Activated naive CD4-positive, alpha-beta T cell treated with anti-CD3 and anti-CD28 coated beads, Interleukin-2, amount 50 U/mL, for 24 hours (primary cell): ENCODE data around the gene MEG3.

ENCODE experiments used
- H3K27ac Mint-ChIP-seq: one replicate; pipeline ENCODE4 v1.8.0; 2021; ENCODE audit warnings: mild to moderate bottlenecking, mixed read lengths
- H3K27me3 Mint-ChIP-seq: one replicate; pipeline ENCODE4 v1.8.0; 2021; ENCODE audit warnings: mixed read lengths
- H3K36me3 Mint-ChIP-seq: one replicate; pipeline ENCODE4 v1.8.0; 2021; ENCODE audit warnings: mixed read lengths
- H3K4me1 Mint-ChIP-seq: one replicate; pipeline ENCODE4 v1.8.0; 2021; ENCODE audit warnings: mixed read lengths
- H3K4me3 Mint-ChIP-seq: one replicate; pipeline ENCODE4 v1.8.0; 2021; ENCODE audit warnings: mild to moderate bottlenecking, mixed read lengths
- H3K9me3 Mint-ChIP-seq: one replicate; pipeline ENCODE4 v1.8.0; 2021; ENCODE audit warnings: mixed read lengths

The MEG3 gene

DNA sequence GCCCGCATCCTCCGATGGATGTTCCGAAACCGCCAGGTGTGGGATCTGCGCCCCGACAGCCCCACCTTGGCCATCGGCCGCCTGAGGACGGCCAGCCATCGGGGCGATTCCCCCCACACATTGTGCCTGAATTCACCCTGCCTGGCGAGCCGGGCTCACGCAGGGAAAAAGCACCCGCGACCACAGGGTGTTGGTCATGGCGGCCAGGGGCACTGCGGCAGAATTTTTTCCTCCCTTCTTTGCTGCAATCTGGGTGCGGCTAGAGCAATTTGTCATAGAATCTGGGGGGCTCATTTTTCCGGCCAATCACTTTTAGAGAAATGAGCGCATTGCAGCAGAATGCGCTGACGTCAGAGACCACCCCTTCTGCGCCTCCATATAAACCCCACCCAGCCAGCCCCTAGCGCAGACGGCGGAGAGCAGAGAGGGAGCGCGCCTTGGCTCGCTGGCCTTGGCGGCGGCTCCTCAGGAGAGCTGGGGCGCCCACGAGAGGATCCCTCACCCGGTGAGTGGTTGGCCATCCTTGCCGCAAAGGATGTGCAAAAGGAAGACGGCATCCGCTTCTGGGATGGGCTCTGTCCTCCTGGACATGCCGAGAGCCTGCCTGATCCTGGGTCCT lies at the start of gene MEG3:
TSS of gene MEG3 (plus strand) at position 406 of the 619 bp plus-strand sequence.
- Mint-ChIP-seq H3K4me3 (no peak within 1 kb of the TSS), H3K4me1 (no peaks in the 10 kb centered on the region), H3K36me3 (peaks cover 4% of the 10 kb centered on the region), H3K9me3 (no peaks in the 10 kb centered on the region), H3K27ac (no peak within 1 kb of the TSS), H3K27me3 (peaks cover 24% of the 10 kb centered on the region)

DNA sequence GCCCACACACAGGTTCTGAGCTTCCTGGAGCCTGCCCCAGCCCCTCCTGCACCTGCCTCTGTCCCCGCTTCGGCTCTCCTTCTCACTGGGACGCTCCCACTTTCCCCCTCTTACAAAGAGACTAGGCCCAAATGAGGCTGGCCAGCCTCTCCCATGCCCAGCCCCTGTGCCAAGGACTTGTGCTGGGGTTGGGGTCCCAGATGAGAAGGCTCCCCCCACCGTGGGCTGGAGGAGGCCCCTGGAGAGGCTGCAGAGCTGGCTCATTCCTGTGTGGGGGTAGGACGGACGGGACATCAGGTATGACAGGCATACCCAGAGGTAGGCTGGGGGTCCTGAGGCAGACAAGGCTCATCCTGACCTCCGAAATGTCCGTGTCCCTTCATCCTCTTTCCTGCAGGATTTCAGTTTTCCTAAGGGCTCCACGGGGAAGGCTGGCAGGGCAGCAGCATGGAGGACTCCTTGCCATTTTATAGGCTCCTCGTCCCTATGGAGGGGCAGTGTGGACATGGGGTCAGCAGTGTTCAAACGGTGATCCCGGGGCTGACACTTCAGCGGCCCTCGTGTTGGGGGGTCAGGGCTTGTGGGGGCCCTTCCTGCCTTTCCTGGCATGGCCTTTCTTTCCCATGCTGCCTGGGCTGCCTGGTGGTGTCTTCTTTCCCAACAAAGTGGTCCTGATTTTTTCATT lies 49.1 kb upstream of the MEG3 start:
- H3K36me3 Mint-ChIP-seq, result no peaks in the 10 kb centered on the region
- no peak overlapping the region for H3K4me3 Mint-ChIP-seq
- no peaks in the 10 kb centered on the region for H3K4me1 Mint-ChIP-seq
- H3K27me3 Mint-ChIP-seq, result peaks cover 1% of the 10 kb centered on the region
- no peaks in the 10 kb centered on the region for H3K9me3 Mint-ChIP-seq
- no peak overlapping the region for H3K27ac Mint-ChIP-seq

DNA sequence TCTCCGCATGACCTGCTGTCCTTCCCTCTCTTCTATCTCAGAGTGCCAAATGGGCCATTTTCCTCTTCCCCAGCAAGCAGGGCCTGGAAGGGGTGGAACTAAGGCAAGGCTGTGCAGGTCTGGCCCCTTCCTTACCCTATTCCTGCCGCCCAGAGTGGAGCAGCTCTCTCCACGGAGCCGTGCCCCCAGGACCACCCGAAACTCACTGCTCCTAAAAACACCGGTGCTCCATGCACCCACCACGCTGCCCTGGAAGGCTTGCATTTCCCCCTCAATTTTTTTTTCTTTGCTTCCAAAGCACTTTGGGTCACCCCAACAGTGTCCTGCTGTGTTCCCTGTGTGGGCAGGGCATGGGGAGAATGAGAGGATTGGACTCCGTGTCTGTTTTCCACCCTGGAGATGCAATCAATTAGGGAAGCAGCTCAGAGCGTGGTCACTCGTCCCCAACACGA lies 48.5 kb upstream of the MEG3 start:
- H3K9me3 Mint-ChIP-seq, result no peaks in the 10 kb centered on the region
- H3K27ac Mint-ChIP-seq, result no peak overlapping the region
- no peaks in the 10 kb centered on the region for H3K36me3 Mint-ChIP-seq
- no peak overlapping the region for H3K4me3 Mint-ChIP-seq
- no peaks in the 10 kb centered on the region for H3K4me1 Mint-ChIP-seq
- peaks cover 1% of the 10 kb centered on the region for H3K27me3 Mint-ChIP-seq

DNA sequence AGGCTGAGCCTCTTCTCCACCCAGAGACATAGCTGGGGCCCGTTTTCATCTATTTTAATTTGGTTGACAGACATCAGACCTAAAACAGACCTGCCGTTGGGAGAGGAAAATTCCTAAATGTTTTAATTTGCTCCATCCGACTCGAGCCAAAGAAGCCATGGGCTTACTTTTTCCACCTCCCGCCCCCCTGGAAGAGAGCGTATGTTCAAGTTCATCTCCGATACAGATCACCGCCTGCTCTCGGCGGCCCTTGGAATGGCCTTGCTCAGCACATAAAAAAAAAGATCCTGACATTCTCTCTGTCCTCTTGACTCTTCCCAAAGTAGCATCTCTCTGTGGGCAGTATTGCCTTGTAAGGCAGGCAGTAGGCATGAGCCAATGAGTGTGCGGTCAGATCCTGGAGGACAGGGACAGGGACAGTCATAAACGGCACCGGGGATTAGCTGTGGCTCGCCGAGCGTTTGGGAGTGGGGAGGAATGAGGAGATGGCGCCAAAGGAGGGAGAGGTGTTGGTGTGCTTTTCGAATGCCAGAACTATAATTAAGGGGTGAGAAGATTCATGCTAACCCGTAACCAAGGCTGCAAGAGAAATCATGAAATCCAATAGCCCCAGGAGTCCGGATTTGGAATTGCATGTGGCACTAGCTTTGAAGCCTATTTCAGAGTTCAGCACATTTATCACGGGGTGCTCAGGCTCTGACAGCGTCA lies 47.9 kb upstream of the MEG3 start:
- no peak overlapping the region for H3K27ac Mint-ChIP-seq
- no peaks in the 10 kb centered on the region for H3K4me1 Mint-ChIP-seq
- H3K4me3 Mint-ChIP-seq, result no peak overlapping the region
- H3K27me3 Mint-ChIP-seq, result peaks cover 1% of the 10 kb centered on the region
- no peaks in the 10 kb centered on the region for H3K9me3 Mint-ChIP-seq
- no peaks in the 10 kb centered on the region for H3K36me3 Mint-ChIP-seq

DNA sequence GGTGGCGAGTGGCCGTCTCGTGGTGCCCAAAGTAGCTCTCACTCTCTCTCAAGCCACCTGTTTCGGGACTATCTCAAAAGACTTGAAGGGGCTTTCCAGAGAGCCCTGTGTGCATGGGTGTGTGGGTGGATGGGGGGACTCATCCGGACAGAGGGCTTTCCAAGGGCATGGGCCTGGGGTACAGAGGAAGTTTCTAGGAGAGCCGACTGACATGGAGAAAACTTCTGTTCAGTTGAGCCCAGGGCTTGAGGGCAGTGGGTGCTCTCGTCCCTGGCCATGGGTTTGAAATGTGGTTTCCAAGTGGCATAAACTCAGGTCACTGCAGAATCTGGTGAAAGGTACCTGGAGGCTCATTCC lies 47.4 kb upstream of the MEG3 start:
- Mint-ChIP-seq H3K36me3 (no peaks in the 10 kb centered on the region), H3K27me3 (peaks cover 1% of the 10 kb centered on the region), H3K4me1 (no peaks in the 10 kb centered on the region), H3K27ac (no peak overlapping the region), H3K9me3 (no peaks in the 10 kb centered on the region), H3K4me3 (no peak overlapping the region)

DNA sequence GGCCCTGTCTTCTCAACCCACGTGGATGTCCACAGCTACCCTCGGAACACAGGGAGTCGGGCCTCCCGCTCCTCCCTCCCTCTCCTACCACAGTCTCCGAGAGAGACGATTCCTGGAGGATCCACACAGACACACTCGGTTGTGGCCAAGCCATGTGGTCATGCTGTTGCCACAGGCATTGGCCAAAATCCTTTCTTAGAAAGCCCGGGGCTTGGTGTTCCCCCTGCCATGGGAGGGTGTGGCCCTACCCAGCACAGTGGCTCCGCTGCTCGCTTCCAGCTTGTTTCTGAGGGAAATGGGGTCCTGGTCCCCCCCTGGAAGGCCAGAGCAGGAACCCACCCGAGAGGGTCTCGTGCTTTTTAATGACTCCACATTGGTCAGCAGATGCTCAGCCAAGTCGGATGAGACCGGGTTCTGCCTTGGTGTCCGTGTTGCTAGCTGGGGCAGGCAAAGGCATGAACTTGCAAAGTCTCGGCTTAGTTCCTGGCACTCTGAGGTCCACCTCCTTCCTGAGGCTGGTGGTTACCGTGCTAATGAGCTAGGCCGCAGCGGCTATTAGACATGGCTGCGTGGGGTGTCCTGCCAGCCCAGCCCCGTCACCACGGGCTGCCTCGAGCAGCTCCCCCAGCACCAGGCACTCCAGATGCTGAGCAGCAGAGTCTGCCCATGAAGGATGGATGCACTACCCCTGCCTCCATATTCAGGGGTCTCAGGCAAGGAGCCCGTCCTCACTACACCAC lies 46.8 kb upstream of the MEG3 start:
- Mint-ChIP-seq H3K36me3 (no peaks in the 10 kb centered on the region), H3K27me3 (peaks cover 1% of the 10 kb centered on the region), H3K4me1 (no peaks in the 10 kb centered on the region), H3K27ac (no peak overlapping the region), H3K4me3 (no peak overlapping the region), H3K9me3 (no peaks in the 10 kb centered on the region)

DNA sequence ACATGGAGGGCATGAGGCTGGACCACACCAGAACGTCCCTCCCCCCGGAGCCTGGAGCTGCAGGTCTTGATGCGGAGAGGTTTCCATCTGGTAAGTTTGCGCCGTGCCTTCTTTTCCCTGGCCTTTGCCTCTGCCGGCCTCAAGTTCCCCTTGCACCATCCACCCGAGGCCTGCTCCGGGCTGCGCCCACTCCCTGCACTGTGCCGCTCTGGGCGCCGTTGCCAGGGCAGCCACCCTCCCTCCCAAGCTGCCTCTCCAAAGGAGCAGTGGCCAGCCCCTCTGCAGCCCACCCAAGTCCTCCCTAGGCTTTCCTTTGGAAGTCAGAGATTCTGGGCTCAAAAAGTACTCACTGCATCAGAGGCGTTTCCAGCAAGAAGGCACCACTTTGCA lies 46.2 kb upstream of the MEG3 start:
- Mint-ChIP-seq H3K9me3 (no peaks in the 10 kb centered on the region), H3K27ac (no peak overlapping the region), H3K27me3 (peaks cover 1% of the 10 kb centered on the region), H3K36me3 (no peaks in the 10 kb centered on the region), H3K4me3 (no peak overlapping the region), H3K4me1 (no peaks in the 10 kb centered on the region)

DNA sequence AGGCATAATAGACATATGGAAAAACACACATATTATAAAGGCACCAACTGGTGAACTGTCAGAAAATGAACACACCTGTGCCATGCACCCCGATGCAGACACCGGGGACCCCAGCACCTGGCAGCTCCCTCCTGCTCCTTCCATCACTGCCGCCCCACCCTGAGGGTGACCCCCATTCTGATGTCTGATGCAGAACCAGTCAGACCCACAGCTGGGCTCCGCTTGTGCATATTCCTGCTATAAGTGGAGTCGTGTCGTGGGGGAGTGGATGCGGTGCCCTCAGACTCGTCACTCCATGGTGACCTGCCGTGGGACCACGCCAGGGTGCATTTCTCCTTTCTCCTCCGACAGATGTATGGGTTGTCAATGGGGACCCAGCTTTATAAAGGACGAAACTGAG lies 45.7 kb upstream of the MEG3 start:
- H3K27me3 Mint-ChIP-seq, result peaks cover 1% of the 10 kb centered on the region

DNA sequence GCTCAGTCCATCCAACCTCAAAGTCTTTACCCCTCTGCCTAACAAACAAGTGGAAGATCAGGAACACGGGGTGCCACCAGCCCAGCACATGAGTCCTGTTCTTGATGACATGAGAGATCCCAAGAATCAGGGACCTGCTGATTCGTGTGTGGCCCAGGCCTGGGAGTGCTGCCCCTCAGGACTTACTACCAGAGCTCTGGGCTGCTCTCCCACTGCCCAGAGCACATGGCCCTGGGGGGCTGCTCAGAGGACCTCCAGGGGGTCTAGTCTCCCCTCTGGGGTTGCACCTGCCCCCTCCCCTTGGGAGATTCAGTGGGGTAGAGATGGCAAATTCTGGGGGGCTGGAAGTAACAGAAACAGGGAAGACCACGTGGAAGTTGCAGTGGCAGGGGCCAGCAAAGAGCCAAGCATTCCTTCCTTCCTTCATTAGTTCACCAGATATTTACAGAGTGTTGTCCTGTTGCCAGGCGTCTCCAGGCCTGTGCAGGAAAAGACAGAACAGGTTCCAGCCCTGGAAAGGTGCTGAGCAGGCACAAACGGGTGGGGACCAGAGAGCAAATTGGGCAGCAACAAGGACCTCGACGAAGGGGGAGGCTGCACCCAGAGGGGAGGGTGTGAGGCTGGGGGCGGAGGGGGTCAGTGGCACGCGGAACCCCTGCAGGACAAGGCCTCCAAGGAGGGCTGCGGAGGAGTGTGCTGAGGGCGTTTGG lies 45.1 kb upstream of the MEG3 start:
- Mint-ChIP-seq H3K4me3 (no peak overlapping the region), H3K36me3 (no peaks in the 10 kb centered on the region), H3K27ac (no peak overlapping the region), H3K4me1 (no peaks in the 10 kb centered on the region), H3K27me3 (peaks cover 1% of the 10 kb centered on the region), H3K9me3 (no peaks in the 10 kb centered on the region)

More for the DNA sequence above, 45.7 kb upstream of the MEG3 start:
- Mint-ChIP-seq H3K27ac (no peak overlapping the region), H3K9me3 (no peaks in the 10 kb centered on the region), H3K4me3 (no peak overlapping the region), H3K4me1 (no peaks in the 10 kb centered on the region), H3K36me3 (no peaks in the 10 kb centered on the region)

DNA sequence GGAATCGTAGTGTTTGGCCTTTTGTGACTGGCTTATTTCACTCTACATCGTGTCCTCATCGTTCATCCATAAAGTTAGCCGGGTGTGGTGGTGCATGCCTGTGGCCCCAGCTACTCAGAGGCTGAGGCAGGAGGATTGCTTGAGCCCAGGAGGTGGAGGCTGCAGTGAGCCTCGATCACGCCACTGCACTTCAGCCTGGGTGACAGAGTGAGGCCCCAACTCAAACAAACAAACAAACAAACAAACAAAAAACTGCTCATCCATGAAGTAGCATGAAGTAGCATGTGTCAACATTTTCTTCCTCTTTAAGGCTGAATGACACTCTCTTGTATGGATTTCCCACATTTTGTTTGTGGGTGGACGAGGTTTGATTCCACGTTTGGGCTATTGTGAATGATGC lies 44.0 kb upstream of the MEG3 start:
- Mint-ChIP-seq H3K9me3 (no peaks in the 10 kb centered on the region), H3K36me3 (no peaks in the 10 kb centered on the region), H3K4me1 (no peaks in the 10 kb centered on the region), H3K4me3 (no peak overlapping the region), H3K27me3 (peaks cover 1% of the 10 kb centered on the region), H3K27ac (no peak overlapping the region)

DNA sequence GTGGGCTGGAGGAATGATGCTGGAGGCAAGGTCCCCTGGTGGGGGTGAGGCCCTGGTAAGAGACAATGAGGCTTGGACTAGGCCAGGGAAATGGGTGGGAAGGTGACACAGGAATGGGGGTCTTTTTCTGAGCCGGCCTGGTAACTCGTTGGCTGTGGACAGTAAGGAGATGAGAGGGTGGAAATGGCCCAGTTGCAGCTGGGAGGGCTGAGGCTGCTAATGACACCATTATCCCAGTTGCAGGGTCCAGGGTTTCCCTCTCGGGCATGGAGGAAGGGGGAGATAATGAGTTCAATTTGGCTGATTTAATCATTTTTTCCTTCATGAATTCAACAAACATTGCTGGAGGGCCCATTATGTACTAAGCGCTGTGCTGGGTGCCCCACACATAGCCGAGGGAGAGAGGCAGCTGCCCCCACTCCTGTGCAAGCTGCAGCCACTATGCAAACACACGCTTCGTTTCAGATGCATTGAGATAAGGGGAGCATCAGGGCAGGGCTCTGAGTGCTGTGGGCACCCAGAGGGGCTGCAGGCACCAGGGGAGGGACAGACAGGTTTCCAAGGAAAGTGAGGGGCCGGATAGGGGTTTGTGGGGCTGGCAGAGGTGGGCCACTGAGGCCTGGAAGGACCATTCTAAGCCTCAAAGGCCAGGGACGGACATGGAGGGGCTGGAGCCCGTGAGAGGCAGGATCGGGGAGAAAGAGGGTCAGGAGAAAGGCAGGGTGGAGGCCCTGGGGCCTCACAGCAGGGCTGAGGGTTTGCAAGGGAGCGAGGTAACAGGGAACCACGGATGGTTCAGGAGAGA lies 43.2 kb upstream of the MEG3 start:
- Mint-ChIP-seq H3K9me3 (no peaks in the 10 kb centered on the region), H3K4me1 (no peaks in the 10 kb centered on the region), H3K4me3 (no peak overlapping the region), H3K27ac (no peak overlapping the region), H3K36me3 (no peaks in the 10 kb centered on the region), H3K27me3 (peaks cover 1% of the 10 kb centered on the region)

DNA sequence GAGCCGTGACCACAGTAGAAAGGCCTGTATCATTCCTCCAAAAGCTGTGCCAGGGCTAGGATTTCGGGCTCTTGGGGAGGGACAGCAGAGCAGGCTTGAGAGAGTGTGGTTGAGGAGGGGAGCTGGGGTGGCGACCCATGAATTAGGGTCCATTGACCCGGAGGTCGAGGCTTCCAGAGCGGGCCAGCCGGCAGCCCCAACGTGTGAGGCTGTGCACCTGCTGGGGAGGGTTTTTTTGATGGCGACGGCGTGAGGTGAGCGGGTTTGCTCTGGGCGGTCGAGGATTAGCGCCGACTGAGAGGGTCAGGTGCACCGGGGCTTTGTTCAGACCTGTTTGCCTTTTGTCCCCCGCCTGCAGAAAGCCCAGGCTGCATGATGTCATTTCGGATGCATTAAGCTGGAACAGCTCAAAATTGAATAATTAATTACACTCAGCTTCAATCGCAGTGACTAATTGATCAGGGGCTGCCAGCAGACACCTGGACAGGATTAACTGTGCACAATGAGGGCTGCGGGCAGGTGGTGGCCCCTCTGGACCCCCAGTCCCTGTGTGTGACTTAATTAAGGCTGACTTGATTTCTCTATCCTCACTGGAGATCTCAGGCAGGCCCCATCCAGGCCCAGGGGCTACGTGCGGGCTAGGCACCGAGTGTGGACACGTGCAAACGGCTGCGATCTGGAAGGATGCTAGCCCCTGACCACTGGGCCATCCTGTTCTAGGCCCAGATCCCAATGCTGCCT lies 42.1 kb upstream of the MEG3 start:
- Mint-ChIP-seq H3K4me1 (no peaks in the 10 kb centered on the region), H3K9me3 (no peaks in the 10 kb centered on the region), H3K27ac (no peak overlapping the region), H3K27me3 (peaks cover 5% of the 10 kb centered on the region), H3K36me3 (no peaks in the 10 kb centered on the region), H3K4me3 (no peak overlapping the region)

DNA sequence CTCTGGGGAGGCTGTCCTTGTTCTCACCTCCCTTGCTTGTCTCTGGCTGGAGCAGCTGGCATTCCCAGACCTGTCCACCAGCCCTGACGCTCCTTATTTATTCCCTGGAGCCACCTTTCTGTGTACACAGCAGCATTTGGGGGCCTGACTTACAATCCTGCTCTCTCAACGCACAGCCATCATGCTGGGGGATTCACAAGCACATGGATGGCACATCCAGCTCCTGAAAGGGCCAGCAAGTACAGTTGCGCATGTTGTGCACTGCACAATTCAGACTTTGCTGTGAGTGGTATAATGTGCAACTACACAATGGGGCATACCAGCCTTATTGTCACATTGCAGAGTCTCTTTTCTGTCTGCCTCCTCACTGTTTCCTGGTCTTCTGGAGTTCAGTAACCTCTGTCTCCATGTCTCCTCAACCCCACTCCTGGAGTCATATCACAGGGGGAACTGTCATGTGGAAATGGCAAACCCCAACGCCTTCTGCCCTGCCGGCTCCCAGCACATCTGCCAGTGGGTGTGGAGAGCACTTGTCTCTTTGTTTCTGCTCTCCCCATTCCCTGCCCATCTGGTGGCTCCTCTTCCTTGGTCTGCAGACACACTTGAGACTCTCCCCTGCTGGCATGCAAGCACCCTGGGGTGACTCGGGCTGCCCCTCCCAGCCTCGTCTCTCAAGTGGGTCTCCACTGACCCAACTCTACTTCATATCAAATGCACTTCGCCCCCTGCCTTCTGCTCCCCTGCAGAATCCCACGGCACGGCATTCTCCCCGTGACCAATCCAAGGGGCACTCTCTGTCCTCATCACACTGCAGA lies 41.2 kb upstream of the MEG3 start:
- H3K36me3 Mint-ChIP-seq, result no peaks in the 10 kb centered on the region
- no peaks in the 10 kb centered on the region for H3K4me1 Mint-ChIP-seq
- no peak overlapping the region for H3K27ac Mint-ChIP-seq
- no peak overlapping the region for H3K4me3 Mint-ChIP-seq
- H3K9me3 Mint-ChIP-seq, result no peaks in the 10 kb centered on the region
- H3K27me3 Mint-ChIP-seq, result peaks cover 5% of the 10 kb centered on the region

DNA sequence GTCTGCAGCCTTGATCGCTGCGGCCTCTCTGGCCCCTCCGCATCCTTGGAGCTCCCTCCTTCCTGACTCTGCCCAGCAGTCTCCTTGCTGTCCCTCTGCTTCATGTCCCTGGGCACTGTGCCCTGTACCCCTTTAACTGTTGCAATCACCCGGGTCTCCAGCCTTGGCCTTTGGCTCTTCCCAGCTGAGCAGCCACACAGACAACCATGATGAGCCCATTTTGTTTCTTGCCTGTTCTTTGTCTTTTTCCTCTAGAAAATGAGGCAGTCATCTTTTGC lies 40.6 kb upstream of the MEG3 start:
- Mint-ChIP-seq H3K27ac (no peak overlapping the region), H3K9me3 (no peaks in the 10 kb centered on the region), H3K4me1 (no peaks in the 10 kb centered on the region), H3K36me3 (no peaks in the 10 kb centered on the region), H3K27me3 (peaks cover 5% of the 10 kb centered on the region), H3K4me3 (no peak overlapping the region)
